Hematopoietic multipotent progenitor cell (in vitro differentiated cells): ENCODE results near the gene CFC1. TPM values are rescaled to one million over a fixed set of nuclear protein-coding genes. Genes with fewer than 3 reads are reported as not detected.
"Not testable (repeated sequence)": the region's sequence is repeated elsewhere in the genome, so short reads cannot be mapped to it uniquely, and the experiment has no call there.

Experiments
- DNase-seq, 3 donors: peaks; one replicate each; pipeline ENCODE4 v3.0.0-alpha.2; 2011 to 2015; ENCODE audit warnings: low read depth in 2 of 3, low spot score in 2 of 3
- small RNA-seq: library from RNA; depleted of rRNA; stranded (forward); fragments of <200 nt; gene quantifications from one replicate; pipeline ENCODE3, GENCODE V24; 2012
- total RNA-seq: library from RNA; depleted of rRNA; stranded (reverse); fragments of >200 nt; gene quantifications from one replicate; pipeline ENCODE4 v1.2.3, GENCODE V29; 2012

Gene CFC1
- total RNA-seq, 1 donor: not detected

- not testable (repeated sequence) for DNase-seq
Measured at GRCh38 chr2:130584726-130585125, 14.6 kb downstream of the CFC1 start.

DNA sequence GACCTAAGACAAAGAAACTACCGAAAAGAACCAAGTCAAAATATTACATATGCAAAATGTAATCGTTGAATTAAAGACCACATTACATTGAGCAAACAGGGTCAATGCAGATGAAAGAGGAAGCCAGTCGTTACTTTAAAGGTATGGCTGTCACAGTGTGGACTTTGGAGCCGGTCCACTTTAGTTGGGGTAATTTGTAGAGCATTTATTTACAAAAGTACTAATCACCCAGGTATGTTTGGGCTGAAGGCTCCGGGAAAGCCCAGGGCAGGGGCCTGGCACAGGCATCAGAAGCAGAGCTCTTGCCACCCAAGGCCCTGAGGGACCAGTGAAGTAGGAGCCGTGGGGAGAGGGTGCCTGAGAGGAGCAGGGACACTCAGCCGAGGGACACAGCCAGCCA is 15.8 kb downstream of the CFC1 start:
- DNase-seq: not testable (repeated sequence)

GRCh38 chr2:130582970-130583369 is 16.4 kb downstream of the CFC1 start:
- not testable (repeated sequence) for DNase-seq

- not testable (repeated sequence) for DNase-seq
Measured at GRCh38 chr2:130581491-130581890, 17.9 kb downstream of the CFC1 start.

DNA sequence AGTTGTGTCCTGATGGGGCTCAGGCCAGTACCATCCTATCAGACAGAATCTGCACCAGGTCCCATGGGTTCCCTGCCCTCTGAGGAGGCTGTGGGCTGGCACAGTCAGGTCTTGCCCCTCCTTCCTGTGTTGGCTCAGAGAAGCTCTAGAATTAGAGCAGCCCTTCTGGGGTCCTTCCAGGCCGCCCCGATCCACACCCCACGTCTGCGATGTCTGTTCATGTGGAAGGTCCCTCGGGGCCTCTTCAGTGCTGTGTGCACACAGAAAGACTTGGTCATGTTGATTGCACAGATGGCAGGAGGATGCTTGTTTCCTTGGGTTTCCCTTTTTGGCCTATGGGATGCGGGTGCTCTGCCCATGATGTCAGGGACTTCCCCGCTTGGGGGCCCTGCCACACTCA is 20.3 kb downstream of the CFC1 start:
- not testable (repeated sequence) for DNase-seq

DNA sequence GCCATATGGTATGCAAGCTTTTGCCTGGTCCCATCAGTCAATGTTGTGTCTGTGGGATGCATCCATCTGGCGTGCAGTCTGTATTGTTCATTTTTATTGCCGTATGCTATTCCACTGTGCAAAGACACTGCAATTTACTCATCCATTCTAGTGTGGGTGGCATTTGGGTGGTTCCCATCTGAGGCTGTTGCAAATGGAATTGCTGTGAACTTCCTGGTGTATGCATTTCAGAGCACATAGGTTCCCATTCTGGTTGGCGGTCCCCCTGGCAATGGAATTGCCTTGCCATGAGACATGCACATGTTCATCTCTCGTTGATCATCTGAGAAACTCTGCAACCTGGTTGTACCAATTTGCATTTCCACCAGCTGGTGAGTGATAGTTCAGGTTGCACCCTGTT is 21.8 kb downstream of the CFC1 start:
- DNase-seq: not testable (repeated sequence)

DNA sequence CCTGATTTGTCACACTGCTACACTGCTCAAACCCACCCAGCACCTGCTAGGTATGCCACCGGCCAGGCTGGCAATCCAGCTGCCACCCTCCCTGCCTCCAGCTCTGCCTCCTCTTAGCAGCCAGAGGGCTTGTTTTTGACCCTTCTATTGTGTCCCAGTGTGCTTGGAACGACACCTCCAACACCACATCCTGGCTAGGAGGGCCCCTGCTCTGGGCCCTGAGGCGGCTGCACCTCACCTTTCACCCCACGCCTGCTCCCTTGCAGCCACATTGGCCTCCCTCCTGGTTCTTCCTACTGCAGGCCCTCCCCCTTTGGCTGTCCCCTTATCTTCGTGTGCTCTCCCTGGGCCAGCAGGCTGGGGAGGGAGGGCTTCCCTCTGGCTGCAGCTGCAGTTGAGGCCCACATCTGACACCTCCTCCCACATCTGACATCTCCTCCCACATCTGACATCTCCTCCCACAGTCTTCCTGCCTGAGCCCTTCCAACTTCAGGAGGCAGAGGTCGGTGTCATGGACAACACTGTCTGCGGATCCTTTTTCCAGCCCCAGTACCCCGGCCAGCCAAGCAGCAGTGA is 23.1 kb downstream of the CFC1 start:
- not testable (repeated sequence) for DNase-seq

DNA sequence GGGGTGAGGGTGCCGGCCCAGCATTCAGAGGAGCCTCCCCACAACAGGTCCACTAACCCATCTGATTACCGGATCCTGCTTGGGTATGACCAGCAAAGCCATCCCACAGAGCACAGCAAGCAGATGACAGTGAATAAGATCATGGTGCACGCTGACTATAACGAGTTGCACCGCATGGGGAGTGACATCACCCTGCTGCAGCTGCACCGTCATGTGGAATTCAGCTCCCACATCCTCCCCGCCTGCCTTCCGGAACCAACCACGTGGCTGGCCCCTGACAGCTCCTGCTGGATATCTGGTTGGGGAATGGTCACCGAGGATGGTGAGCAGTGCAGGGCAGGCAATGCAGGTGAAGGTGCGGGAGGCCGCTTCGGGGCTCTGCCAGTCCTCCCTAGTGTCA is 25.1 kb downstream of the CFC1 start:
- DNase-seq: not testable (repeated sequence)

GRCh38 chr2:130571929-130572328 is 27.4 kb downstream of the CFC1 start:
- DNase-seq: not testable (repeated sequence)

- DNase-seq: not testable (repeated sequence)
Measured at GRCh38 chr2:130566165-130566564, 33.2 kb downstream of the CFC1 start.

GRCh38 chr2:130556441-130556840 is 42.9 kb downstream of the CFC1 start:
- DNase-seq: not testable (repeated sequence)

DNA sequence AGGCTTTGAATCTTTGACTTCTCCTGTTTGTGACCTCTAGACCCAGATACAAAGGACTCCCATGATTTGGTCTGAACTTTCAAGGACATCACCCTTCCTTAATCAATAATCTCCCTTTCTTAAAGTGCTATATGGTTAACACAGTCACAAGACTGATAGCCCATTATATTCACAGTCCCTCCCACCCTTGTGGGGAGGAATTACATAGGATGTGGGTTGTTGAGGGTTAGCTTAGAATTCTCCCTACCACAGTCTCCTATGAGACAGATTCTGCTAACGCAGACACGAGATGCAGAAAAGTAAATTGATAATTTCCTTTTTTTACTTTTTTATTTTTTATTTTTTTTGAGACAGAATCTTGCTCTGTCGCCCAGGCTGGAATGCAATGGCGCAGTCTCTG is 45.2 kb downstream of the CFC1 start:
- not testable (repeated sequence) for DNase-seq

- DNase-seq: not testable (repeated sequence)
Measured at GRCh38 chr2:130549475-130549874, 49.9 kb downstream of the CFC1 start.

DNA sequence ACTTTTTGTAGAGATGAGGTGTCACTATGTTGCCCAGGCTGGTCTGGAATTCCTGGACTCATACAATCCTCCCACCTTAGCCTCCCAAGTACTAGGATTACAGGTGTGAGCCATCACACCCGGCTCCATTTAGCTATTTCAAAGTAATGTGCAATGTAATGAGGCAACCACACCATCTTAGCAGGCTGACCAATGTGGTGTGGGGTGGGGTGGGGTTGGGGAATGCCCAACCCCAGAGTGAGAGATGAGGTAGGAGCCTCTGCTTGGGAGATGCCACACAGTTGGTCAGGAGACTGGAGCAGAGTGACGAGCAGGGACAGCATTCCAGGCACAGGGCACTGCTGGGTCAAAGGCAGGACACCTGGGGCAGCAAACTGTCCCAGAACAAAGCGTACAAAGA is 51.0 kb downstream of the CFC1 start:
- DNase-seq: not testable (repeated sequence)

GRCh38 chr2:130544978-130545377 is 54.4 kb downstream of the CFC1 start:
- DNase-seq: not testable (repeated sequence)

- not testable (repeated sequence) for DNase-seq
Measured at GRCh38 chr2:130543785-130544528, 55.4 kb downstream of the CFC1 start.

DNA sequence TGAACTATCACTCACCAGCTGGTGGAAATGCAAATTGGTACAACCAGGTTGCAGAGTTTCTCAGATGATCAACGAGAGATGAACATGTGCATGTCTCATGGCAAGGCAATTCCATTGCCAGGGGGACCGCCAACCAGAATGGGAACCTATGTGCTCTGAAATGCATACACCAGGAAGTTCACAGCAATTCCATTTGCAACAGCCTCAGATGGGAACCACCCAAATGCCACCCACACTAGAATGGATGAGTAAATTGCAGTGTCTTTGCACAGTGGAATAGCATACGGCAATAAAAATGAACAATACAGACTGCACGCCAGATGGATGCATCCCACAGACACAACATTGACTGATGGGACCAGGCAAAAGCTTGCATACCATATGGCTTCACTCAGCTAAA is 56.6 kb downstream of the CFC1 start:
- DNase-seq: not testable (repeated sequence)

Small RNA genes lying within 50 kb of the gene (small RNA-seq; reads per million reads assigned to genes)
- gene RF00017 (not detected), gene RNU6-848P (not detected)

Other genes with a start within 250 kb of the CFC1 start
- gene PTPN18, start 243.5 kb downstream of the CFC1 start, total RNA-seq: 56.0 TPM
- gene POTEI, start 90.2 kb downstream of the CFC1 start, total RNA-seq: not detected
- not detected for gene CFC1B, start 78.4 kb downstream of the CFC1 start, total RNA-seq
- gene POTEJ, start 11.9 kb upstream of the CFC1 start, total RNA-seq: under 0.01 TPM
- gene GPR148, start 129.5 kb upstream of the CFC1 start, total RNA-seq: not detected
- gene AMER3, start 156.0 kb upstream of the CFC1 start, total RNA-seq: under 0.01 TPM
- gene ARHGEF4, start 237.3 kb upstream of the CFC1 start, total RNA-seq: under 0.01 TPM